ENCODE measurements around the gene DSC1.
"Not testable (repeated sequence)": the region's sequence is repeated elsewhere in the genome, so short reads cannot be mapped to it uniquely, and the experiment has no call there.

Gene DSC1

GRCh38 chr18:31171144-31171839, 8.6 kb upstream of the DSC1 start:
- no peak for DNase-seq

GRCh38 chr18:31170335-31170734, 7.7 kb upstream of the DSC1 start:
- no peak for DNase-seq

- peak; percentile 53 for DNase-seq
Observed at GRCh38 chr18:31162419-31162793, 250 bp downstream of the DSC1 start.

- no peak for DNase-seq
Observed at GRCh38 chr18:31161757-31162418, 768 bp downstream of the DSC1 start.

- peak; percentile 66 for DNase-seq
Observed at GRCh38 chr18:31156821-31157763, 5.6 kb downstream of the DSC1 start.

- no peak for DNase-seq
Observed at GRCh38 chr18:31155498-31155897, 7.2 kb downstream of the DSC1 start.

- DNase-seq: no peak
Observed at GRCh38 chr18:31154181-31154580, 8.5 kb downstream of the DSC1 start.

GRCh38 chr18:31149351-31149750, 13.3 kb downstream of the DSC1 start:
- no peak for DNase-seq

- no peak for DNase-seq
Observed at GRCh38 chr18:31148600-31148999, 14.1 kb downstream of the DSC1 start.

- no peak for DNase-seq
Observed at GRCh38 chr18:31146809-31147208, 15.8 kb downstream of the DSC1 start.

GRCh38 chr18:31143025-31143424, 19.6 kb downstream of the DSC1 start:
- DNase-seq: no peak

GRCh38 chr18:31138709-31139108, 23.9 kb downstream of the DSC1 start:
- no peak for DNase-seq

GRCh38 chr18:31134988-31135529, 27.6 kb downstream of the DSC1 start:
- no peak for DNase-seq

GRCh38 chr18:31129398-31130115, 33.1 kb downstream of the DSC1 start:
- DNase-seq: no peak

- no peak for DNase-seq
Observed at GRCh38 chr18:31125878-31126277, 36.8 kb downstream of the DSC1 start.

- not testable (repeated sequence) for DNase-seq
Observed at GRCh38 chr18:31123125-31123524, 39.5 kb downstream of the DSC1 start.

GRCh38 chr18:31120594-31120993, 42.1 kb downstream of the DSC1 start:
- DNase-seq: no peak

- no peak for DNase-seq
Observed at GRCh38 chr18:31116853-31117595, 45.6 kb downstream of the DSC1 start.

GRCh38 chr18:31112804-31113203, 49.9 kb downstream of the DSC1 start:
- DNase-seq: no peak

GRCh38 chr18:31105733-31106132, 56.9 kb downstream of the DSC1 start:
- DNase-seq: no peak

- no peak for DNase-seq
Observed at GRCh38 chr18:31104444-31104843, 58.2 kb downstream of the DSC1 start.

GRCh38 chr18:31103423-31103822, 59.2 kb downstream of the DSC1 start:
- DNase-seq: no peak
